Nucleus accumbens (tissue), 56 donors: ENCODE measurements around the gene ZBTB32.

Source experiments
- DNase-seq, 56 donors: peaks; one replicate each; lab custom pipeline; 2025; lab: John Stamatoyannopoulos, UW

Gene ZBTB32

GRCh38 chr19:35764432-35765315 lies 60.3 kb downstream of the ZBTB32 start:
- no peak for DNase-seq
